Transverse colon (tissue), 4 donors: ENCODE measurements around the gene RAP1GAP2. TPM values are rescaled to one million over a fixed set of nuclear protein-coding genes. Genes with fewer than 3 reads are reported as not detected.

Source experiments
- DNase-seq: peaks from one replicate; pipeline ENCODE4 v3.0.0-alpha.2; 2019
- H3K27ac ChIP-seq, 4 donors: fragments of 200-600 bp; sonication (generic); 2 replicates each; pipeline ENCODE4 v1.5.1; 2016 to 2018; ENCODE audit warnings: inconsistent platforms in 4 of 4
- H3K27me3 ChIP-seq: fragments of 200-600 bp; sonication (generic); 2 replicates; pipeline ENCODE4 v1.5.1; 2017; ENCODE audit warnings: inconsistent platforms
- H3K36me3 ChIP-seq, 4 donors: fragments of 200-600 bp; sonication (generic); 2 replicates each; pipeline ENCODE4 v1.5.1; 2017 to 2019; ENCODE audit warnings: inconsistent platforms in 4 of 4
- H3K4me1 ChIP-seq, 4 donors: fragments of 200-600 bp; sonication (generic); 2 replicates each; pipeline ENCODE4 v1.5.1; 2017 to 2020; ENCODE audit warnings: inconsistent platforms in 4 of 4
- H3K4me3 ChIP-seq, 4 donors: fragments of 200-600 bp; sonication (generic); 1 replicate in 1 of 4; 2 replicates in 3 of 4; pipeline versions ENCODE4 v1.5.1 to v1.6.1; 2017 to 2019; ENCODE audit warnings: inconsistent platforms in 4 of 4
- H3K9me3 ChIP-seq, 2 donors: fragments of 200-600 bp; sonication (generic); 2 replicates each; pipeline ENCODE4 v1.5.1; 2017 to 2019; ENCODE audit warnings: inconsistent platforms in 2 of 2
- EP300 ChIP-seq: sonication (generic); formaldehyde crosslinking; IDR thresholded peaks from one replicate; pipeline ENCODE4 v1.6.1; 2017; ENCODE audit warnings: antibody characterized with exemption, low read depth
- POLR2A ChIP-seq: fragments of 450-650 bp; IDR thresholded peaks from one replicate; pipeline ENCODE4 v1.6.1; 2016; ENCODE audit warnings: antibody characterized with exemption, mild to moderate bottlenecking, moderate library complexity
- POLR2AphosphoS5 ChIP-seq, 3 donors: sonication (generic); formaldehyde crosslinking; IDR thresholded peaks; one replicate each; pipeline ENCODE4 v1.6.1; 2016; ENCODE audit warnings: antibody characterized with exemption in 3 of 3
- WGBS, 2 donors: methylation state at CpG; one replicate each; pipeline ENCODE4 v1.1.5; 2018; ENCODE audit warnings: low coverage in 1 of 2; 5-methylcytosine and 5-hydroxymethylcytosine counted together
- in situ Hi-C, 4 donors: fragments of 200-750 bp; cut with MboI; loops; one replicate each; pipeline versions ENCODE4 v1.15.0 to v1.15.1; 2017; ENCODE audit warnings: low sequenced_read_pairs in 3 of 4, low pct_ligation_motif_present in 1 of 4, low pct_unique_long_range_greater_than_20kb in 1 of 4
- intact Hi-C: fragments of 100-400 bp; cut with DNase I; formaldehyde crosslinking; loops from one replicate; pipeline ENCODE4 v1.15.1; 2023; ENCODE audit warnings: low total_unique reads
- total RNA-seq, 4 donors: library from RNA; depleted of rRNA; stranded (reverse); fragments of >200 nt; gene quantifications; one replicate each; pipeline ENCODE4 v1.1.0, GENCODE V29; 2016
- TF ChIP-seq, protein P1 (sequence below), 5 experiments: fragments of 200-600 bp in 3 of 5; fragments of 450-650 bp in 2 of 5; sonication (generic) in 3 of 5; IDR thresholded peaks; 1 replicate in 2 of 5; 2 replicates in 3 of 5; pipeline ENCODE4 v1.5.1; 2016 to 2017; ENCODE audit warnings: antibody characterized with exemption in 5 of 5, inconsistent platforms in 3 of 5, mild to moderate bottlenecking in 2 of 5, moderate library complexity in 1 of 5

The RAP1GAP2 gene
- total RNA-seq, 4 donors from 2014 or later: 23.0 to 39.6 (median 33.9) TPM

DNA sequence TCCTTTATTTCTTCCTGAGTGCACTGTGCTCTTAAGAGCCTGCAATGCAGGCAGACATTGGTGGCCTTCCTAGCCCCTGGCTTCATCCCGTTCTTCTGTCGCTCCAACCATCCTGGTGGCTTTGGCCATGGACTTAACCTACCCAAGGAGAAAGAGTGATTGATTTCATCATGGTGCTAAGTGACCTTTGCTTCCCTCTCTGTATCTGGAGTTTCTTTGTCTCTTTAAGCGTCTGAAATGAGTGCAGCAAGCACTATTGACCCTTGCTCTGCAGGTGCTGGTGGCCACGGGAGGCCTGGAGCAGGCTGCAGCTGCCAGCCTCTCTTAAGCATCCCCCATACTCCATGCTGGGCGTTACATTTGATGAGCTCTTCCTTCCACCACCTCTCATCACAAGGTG lies 60.5 kb downstream of the RAP1GAP2 start:
- H3K27me3 ChIP-seq: peaks cover 19% of the 10 kb centered on the region
- H3K27ac ChIP-seq: no peak overlapping the region
- H3K36me3 ChIP-seq: no peaks in the 10 kb centered on the region
- in situ Hi-C loops: no loop called here
- no peak for DNase-seq
- H3K4me3 ChIP-seq: no peak overlapping the region
- H3K9me3 ChIP-seq: no peaks in the 10 kb centered on the region
- 42 to 76% methylated on average over 3 to 5 of the region's 5 CpGs for WGBS, 2 donors
- intact Hi-C loops: no loop called here
- peaks cover 0 to 24% (median 17%) of the 10 kb centered on the region in 4 donors for H3K4me1 ChIP-seq
- TF ChIP-seq, protein P1, sequence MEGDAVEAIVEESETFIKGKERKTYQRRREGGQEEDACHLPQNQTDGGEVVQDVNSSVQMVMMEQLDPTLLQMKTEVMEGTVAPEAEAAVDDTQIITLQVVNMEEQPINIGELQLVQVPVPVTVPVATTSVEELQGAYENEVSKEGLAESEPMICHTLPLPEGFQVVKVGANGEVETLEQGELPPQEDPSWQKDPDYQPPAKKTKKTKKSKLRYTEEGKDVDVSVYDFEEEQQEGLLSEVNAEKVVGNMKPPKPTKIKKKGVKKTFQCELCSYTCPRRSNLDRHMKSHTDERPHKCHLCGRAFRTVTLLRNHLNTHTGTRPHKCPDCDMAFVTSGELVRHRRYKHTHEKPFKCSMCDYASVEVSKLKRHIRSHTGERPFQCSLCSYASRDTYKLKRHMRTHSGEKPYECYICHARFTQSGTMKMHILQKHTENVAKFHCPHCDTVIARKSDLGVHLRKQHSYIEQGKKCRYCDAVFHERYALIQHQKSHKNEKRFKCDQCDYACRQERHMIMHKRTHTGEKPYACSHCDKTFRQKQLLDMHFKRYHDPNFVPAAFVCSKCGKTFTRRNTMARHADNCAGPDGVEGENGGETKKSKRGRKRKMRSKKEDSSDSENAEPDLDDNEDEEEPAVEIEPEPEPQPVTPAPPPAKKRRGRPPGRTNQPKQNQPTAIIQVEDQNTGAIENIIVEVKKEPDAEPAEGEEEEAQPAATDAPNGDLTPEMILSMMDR (IDR thresholded peaks at IDR 0.05): no peak
- no peak for TF ChIP-seq POLR2AphosphoS5 (IDR thresholded peaks at IDR 0.05)
- TF ChIP-seq EP300: no peak
- TF ChIP-seq POLR2A: no peak

GRCh38 chr17:2860045-2860444 lies 63.8 kb downstream of the RAP1GAP2 start:
- Histone ChIP-seq H3K27me3 (peaks cover 8% of the 10 kb centered on the region), H3K4me1 (peaks cover 0 to 3% (median under 1%) of the 10 kb centered on the region in 4 donors), H3K36me3 (no peaks in the 10 kb centered on the region), H3K4me3 (no peak overlapping the region), H3K9me3 (no peaks in the 10 kb centered on the region), H3K27ac (no peak overlapping the region)
- in situ Hi-C loops: no loop called here
- no peak for DNase-seq
- TF ChIP-seq, protein P1 (IDR thresholded peaks at IDR 0.05): no peak
- no peak for TF ChIP-seq POLR2A
- no peak for TF ChIP-seq EP300
- no peak for TF ChIP-seq POLR2AphosphoS5 (IDR thresholded peaks at IDR 0.05)
- intact Hi-C loops: no loop called here
- 71% methylated on average over 4 of the region's 4 CpGs; no CpG with 5 or more reads in 1 of the 2 donors for WGBS, 2 donors

DNA sequence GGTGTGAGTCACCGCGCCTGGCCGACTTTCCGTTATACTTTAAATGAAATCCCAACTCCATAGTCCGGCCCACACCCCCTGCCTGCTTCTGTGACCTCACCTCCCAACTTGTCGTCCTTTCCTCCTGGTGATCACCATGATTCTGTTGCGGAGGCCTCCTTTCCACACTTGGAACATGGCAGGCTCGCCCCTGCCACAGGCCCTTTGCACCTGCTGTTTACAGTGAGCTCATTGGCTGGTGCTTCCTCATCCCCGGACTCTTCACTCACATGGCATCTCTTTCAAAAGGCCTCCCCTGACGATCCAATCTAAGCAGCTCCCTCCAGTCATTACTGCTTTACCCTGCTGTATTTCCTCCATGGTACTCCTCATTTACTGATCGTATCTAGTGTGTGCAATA lies 64.6 kb downstream of the RAP1GAP2 start:
- no peak for DNase-seq
- Histone ChIP-seq H3K27ac (no peak overlapping the region), H3K27me3 (peaks cover 8% of the 10 kb centered on the region), H3K9me3 (no peaks in the 10 kb centered on the region), H3K4me3 (no peak overlapping the region), H3K36me3 (no peaks in the 10 kb centered on the region), H3K4me1 (peaks cover 0 to 3% (median 0%) of the 10 kb centered on the region in 4 donors)
- in situ Hi-C loops (no loop called here), intact Hi-C loops (no loop called here)
- TF ChIP-seq, protein P1 (IDR thresholded peaks at IDR 0.05): no peak
- no peak for TF ChIP-seq POLR2AphosphoS5 (IDR thresholded peaks at IDR 0.05)
- no peak for TF ChIP-seq EP300
- no peak for TF ChIP-seq POLR2A
- 89% methylated on average over 11 of the region's 11 CpGs; no CpG with 5 or more reads in 1 of the 2 donors for WGBS, 2 donors

DNA sequence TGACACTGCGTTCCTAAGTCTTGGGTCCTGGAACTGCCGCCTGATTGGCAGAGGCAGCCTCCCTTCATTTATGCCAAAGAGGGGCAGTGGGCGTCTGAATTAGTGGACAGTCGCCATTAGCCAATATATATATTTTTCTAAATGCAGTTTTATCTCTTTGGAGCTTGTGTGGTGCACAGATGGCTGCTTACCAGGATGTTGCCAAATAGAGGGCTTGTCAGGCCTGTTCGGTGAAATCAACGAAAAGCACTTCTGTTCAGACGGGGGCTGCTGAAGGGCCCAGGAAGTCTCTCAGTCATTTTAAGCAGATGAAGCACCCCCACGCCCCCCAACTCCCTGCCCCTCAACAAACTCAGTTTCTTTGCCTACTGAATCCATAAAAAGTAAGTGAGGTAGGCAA lies 66.0 kb downstream of the RAP1GAP2 start:
- intact Hi-C loops: no loop called here

More for the DNA sequence above, 66.0 kb downstream of the RAP1GAP2 start:
- no peaks in the 10 kb centered on the region for H3K4me1 ChIP-seq
- in situ Hi-C loops: no loop called here
- no peak overlapping the region for H3K4me3 ChIP-seq
- no peaks in the 10 kb centered on the region for H3K36me3 ChIP-seq
- H3K9me3 ChIP-seq: no peaks in the 10 kb centered on the region
- WGBS, 2 donors: 87% methylated on average over 8 of the region's 8 CpGs; no CpG with 5 or more reads in 1 of the 2 donors
- H3K27me3 ChIP-seq: no peaks in the 10 kb centered on the region
- TF ChIP-seq EP300 (no peak), POLR2A (no peak), POLR2AphosphoS5 (IDR thresholded peaks at IDR 0.05) (no peak)
- TF ChIP-seq, protein P1 (IDR thresholded peaks at IDR 0.05): no peak
- H3K27ac ChIP-seq: no peak overlapping the region
- DNase-seq: no peak
